IMR-90 (cell line): ENCODE data around the gene MID1. TPM values are rescaled to one million over a fixed set of nuclear protein-coding genes. Genes with fewer than 3 reads are reported as not detected.

Source experiments
- ATAC-seq: fragments of 200-7000 bp; cut with Tn5 transposase; 2 replicates; pipeline ENCODE4 v1.9.1; 2020; ENCODE audit warnings: low read depth, mild to moderate bottlenecking, moderate library complexity
- BruUV-seq: library from RNA; stranded (reverse); fragments of 400-500 nt; replicated peaks from 2 replicates; lab custom pipeline; 2021; lab: Mats Ljungman, UMichigan
- CTCF ChIA-PET: fragments of 300-600 bp; formaldehyde crosslinking; extraction: SDS; loops from one replicate; lab custom pipeline; 2021; ENCODE audit warnings: antibody characterized with exemption; lab: Yijun Ruan, JAX
- POLR2A ChIA-PET: fragments of 300-600 bp; sonication (Branson Sonifier 250); formaldehyde crosslinking; loops from one replicate; lab custom pipeline; 2022; ENCODE audit warnings: antibody characterized with exemption; ENCODE audit not compliant: unreplicated experiment; lab: Charles Lee
- DNase-seq: peaks from one replicate; pipeline ENCODE4 v3.0.0; 2013
- H2AFZ ChIP-seq: replicated peaks from 2 replicates; pipeline ENCODE3; 2013; ENCODE audit warnings: low read length, mild to moderate bottlenecking; ENCODE audit not compliant: poor library complexity
- H2AK5ac ChIP-seq: 2 replicates; pipeline ENCODE4 v1.6.1; 2013; ENCODE audit warnings: low read depth, low read length, inconsistent platforms
- H2AK9ac ChIP-seq: replicated peaks from 2 replicates; pipeline ENCODE3; 2013; ENCODE audit warnings: mild to moderate bottlenecking, low read depth, low read length, moderate library complexity; ENCODE audit not compliant: poor library complexity
- H2BK120ac ChIP-seq: 2 replicates; pipeline ENCODE4 v1.6.1; 2013; ENCODE audit warnings: low read depth, low read length, inconsistent platforms
- H2BK15ac ChIP-seq: 3 replicates; pipeline ENCODE4 v1.6.1; 2013; ENCODE audit warnings: low read depth, low read length, inconsistent platforms
- H2BK20ac ChIP-seq: 2 replicates; pipeline ENCODE4 v1.6.1; 2013; ENCODE audit warnings: low read depth, mild to moderate bottlenecking, inconsistent platforms, low read length, moderate library complexity
- H2BK5ac ChIP-seq: 2 replicates; pipeline ENCODE4 v1.6.1; 2013; ENCODE audit warnings: mild to moderate bottlenecking, low read depth, low read length, inconsistent platforms; ENCODE audit not compliant: poor library complexity, severe bottlenecking
- H3K14ac ChIP-seq: replicated peaks from 2 replicates; pipeline ENCODE4 v1.6.1; 2013; ENCODE audit warnings: low read depth, low read length, inconsistent platforms
- H3K18ac ChIP-seq: 2 replicates; pipeline ENCODE4 v1.6.1; 2013; ENCODE audit warnings: low read depth, low read length, control low read depth
- H3K23ac ChIP-seq: 2 replicates; pipeline ENCODE4 v1.6.1; 2013; ENCODE audit warnings: low read depth, low read length, inconsistent platforms
- H3K27ac ChIP-seq: 2 replicates; pipeline ENCODE4 v1.5.1; 2013; ENCODE audit warnings: mild to moderate bottlenecking, control low read depth, low read length; ENCODE audit not compliant: insufficient read depth
- H3K27me3 ChIP-seq: 2 replicates; pipeline ENCODE4 v1.6.1; 2013; ENCODE audit warnings: low read length; ENCODE audit not compliant: control insufficient read depth, insufficient read depth
- H3K36me3 ChIP-seq: 2 replicates; pipeline ENCODE4 v1.6.1; 2013; ENCODE audit warnings: low read length, mixed read lengths; ENCODE audit not compliant: control insufficient read depth, insufficient read depth
- H3K4ac ChIP-seq: 2 replicates; pipeline ENCODE4 v1.6.1; 2013; ENCODE audit warnings: low read depth, low read length, inconsistent platforms
- H3K4me1 ChIP-seq: 2 replicates; pipeline ENCODE4 v1.6.1; 2013; ENCODE audit warnings: low read length, mixed read lengths; ENCODE audit not compliant: control insufficient read depth, insufficient read depth
- H3K4me2 ChIP-seq: 2 replicates; pipeline ENCODE4 v1.6.1; 2013; ENCODE audit warnings: low read depth, mild to moderate bottlenecking, control low read depth, low read length, moderate library complexity
- H3K4me3 ChIP-seq: 2 replicates; pipeline ENCODE4 v1.5.1; 2013; ENCODE audit warnings: low read depth, mild to moderate bottlenecking, control low read depth, low read length, moderate library complexity; ENCODE audit not compliant: insufficient read depth
- H3K56ac ChIP-seq: 2 replicates; pipeline ENCODE4 v1.6.1; 2013; ENCODE audit warnings: low read length, inconsistent platforms; ENCODE audit not compliant: insufficient read depth; ENCODE audit errors: extremely low read depth
- H3K79me1 ChIP-seq, 2 experiments: 2 replicates each; pipeline ENCODE4 v1.6.1; 2013; ENCODE audit warnings: low read length in 2 of 2, inconsistent platforms in 1 of 2, low read depth in 1 of 2
- H3K9ac ChIP-seq: 2 replicates; pipeline ENCODE4 v1.6.1; 2013; ENCODE audit warnings: low read depth, low read length, control low read depth
- H3K9me1 ChIP-seq: 2 replicates; pipeline ENCODE4 v1.6.1; 2013; ENCODE audit warnings: low read length, inconsistent platforms; ENCODE audit not compliant: insufficient read depth
- H3K9me3 ChIP-seq: 2 replicates; pipeline ENCODE4 v1.6.1; 2013; ENCODE audit warnings: low read length; ENCODE audit not compliant: control insufficient read depth, insufficient read depth
- H4K20me1 ChIP-seq: 2 replicates; pipeline ENCODE4 v1.6.1; 2013; ENCODE audit warnings: low read length, inconsistent platforms; ENCODE audit not compliant: insufficient read depth
- H4K5ac ChIP-seq: 2 replicates; pipeline ENCODE4 v1.6.1; 2013; ENCODE audit warnings: mild to moderate bottlenecking, low read depth, low read length, control low read depth
- H4K8ac ChIP-seq, 2 experiments: 2 replicates each; pipeline ENCODE4 v1.6.1; 2013; ENCODE audit warnings: low read depth in 2 of 2, low read length in 2 of 2, control low read depth in 1 of 2, inconsistent platforms in 1 of 2
- H4K91ac ChIP-seq: 2 replicates; pipeline ENCODE4 v1.6.1; 2013; ENCODE audit warnings: low read depth, low read length, inconsistent platforms; ENCODE audit not compliant: insufficient read depth
- CEBPB ChIP-seq: IDR thresholded peaks from 2 replicates; pipeline ENCODE4 v1.6.1; 2012; ENCODE audit warnings: low read depth, low read length, improper control_type of control experiment
- FOS ChIP-seq: fragments of 150-350 bp; IDR thresholded peaks from 2 replicates; pipeline ENCODE4 v1.6.1; 2016; ENCODE audit warnings: low read depth, low read length
- RCOR1 ChIP-seq: IDR thresholded peaks from 2 replicates; pipeline ENCODE4 v1.6.1; 2012; ENCODE audit warnings: mild to moderate bottlenecking, low read length, improper control_type of control experiment; ENCODE audit not compliant: insufficient replicate concordance
- WGBS, 2 experiments: methylation state at CpG; one replicate each; pipeline versions ENCODE4 v1.1.5 to v1.1.7; 2013; ENCODE audit warnings: missing lambda C conversion rate in 2 of 2; ENCODE audit not compliant: insufficient read length in 1 of 2; ENCODE audit errors: extremely low coverage in 2 of 2; 5-methylcytosine and 5-hydroxymethylcytosine counted together
- dilution Hi-C: fragments of 300-500 bp; cut with HindIII; formaldehyde crosslinking; loops from one replicate; pipeline ENCODE4 v1.14.3; 2018; ENCODE audit warnings: low sequenced_read_pairs; ENCODE audit not compliant: unreplicated experiment
- in situ Hi-C: fragments of 300-500 bp; cut with MboI; formaldehyde crosslinking; loops from 3 replicates; pipeline ENCODE4 v1.14.3; 2019; ENCODE audit warnings: low sequenced_read_pairs, inconsistent platforms, mixed read lengths
- intact Hi-C: fragments of 100-400 bp; cut with micrococcal nuclease; formaldehyde crosslinking; loops from 2 replicates; pipeline ENCODE4 v1.10.0; 2022
- polyA plus RNA-seq, 3 experiments: library from polyadenylated mRNA; depleted of rRNA; stranded (reverse); fragments of >200 nt; gene quantifications; 2 replicates each; pipeline ENCODE4 v1.2.3, GENCODE V29; 2012; ENCODE audit warnings: low replicate concordance in 1 of 3
- total RNA-seq: library from RNA; depleted of rRNA; stranded (reverse); fragments of >200 nt; gene quantifications from 2 replicates; pipeline ENCODE4 v1.2.3, GENCODE V29; 2012

Gene MID1
- total and polyA plus RNA-seq, 2 of the 4 experiments (the other 2 are of a cell fraction) = 37.2 to 106 TPM

DNA sequence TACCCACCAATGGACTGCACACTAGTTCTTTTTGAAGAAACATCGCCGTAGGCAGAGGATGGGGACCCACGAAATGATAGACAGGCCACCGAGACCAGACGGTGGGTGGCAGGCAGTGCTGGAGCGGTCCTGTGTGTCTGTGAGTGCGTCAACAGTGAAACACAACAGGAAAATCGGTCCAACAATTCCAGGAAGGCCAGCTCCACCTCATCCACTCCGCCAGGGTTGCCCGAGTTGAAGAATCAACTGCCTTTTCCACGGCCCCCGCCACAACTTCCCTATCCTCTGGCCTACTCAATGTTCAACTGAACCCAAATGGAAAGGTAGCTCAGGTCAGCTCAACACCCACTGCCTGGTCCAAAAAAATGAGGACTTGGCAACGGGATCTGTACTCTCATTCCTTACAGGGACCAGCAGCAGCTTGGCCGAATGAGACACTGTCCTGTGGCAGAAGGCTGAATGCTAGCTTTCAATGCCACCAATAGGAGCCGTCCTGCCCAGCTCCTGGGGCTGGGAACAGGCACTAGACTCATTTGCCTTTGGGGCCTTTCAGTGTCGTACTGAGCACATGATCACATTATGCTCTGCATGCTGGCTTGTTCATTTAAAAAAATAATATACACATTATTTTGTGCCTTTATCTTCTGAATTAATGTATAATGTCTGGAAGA is 43.5 kb downstream of the MID1 start:
- H3K56ac ChIP-seq = no peak overlapping the region
- H2AK9ac ChIP-seq = no peak overlapping the region
- H2BK20ac ChIP-seq = peak overlapping the region; percentile 46; the same call in 1 of the 2 replicates
- 62% methylated on average over 3 of the region's 16 CpGs; no CpG with 5 or more reads in 1 of the 2 experiments for WGBS, 2 experiments
- TF ChIP-seq CEBPB (no peak), RCOR1 (no peak), FOS (no peak)
- no TSS peak for BruUV-seq
- H2BK15ac ChIP-seq = no peak overlapping the region
- H2BK5ac ChIP-seq = peak overlapping the region; percentile 45
- ChIA-PET POLR2A (no interaction called here), CTCF (no interaction called here)
- peak overlapping the region; percentile 31; the same call in 1 of the 2 replicates for H2BK120ac ChIP-seq
- dilution Hi-C loops = no loop called here
- H4K20me1 ChIP-seq = no peaks in the 10 kb centered on the region
- no peak overlapping the region for H3K4me2 ChIP-seq
- no peak overlapping the region for H2AFZ ChIP-seq
- no peaks in the 10 kb centered on the region; the same call in 1 of the 2 replicates for H3K9me1 ChIP-seq
- peaks cover 10% of the 10 kb centered on the region for H3K9me3 ChIP-seq
- H3K27me3 ChIP-seq = no peaks in the 10 kb centered on the region
- intact Hi-C loops = no loop called here
- peak overlapping the region; percentile 67 for H3K4ac ChIP-seq
- no peak overlapping the region for H3K4me3 ChIP-seq
- H3K18ac ChIP-seq = peak overlapping the region; percentile 33
- H3K4me1 ChIP-seq = peaks cover 5% of the 10 kb centered on the region
- ATAC-seq (no peak), DNase-seq (no peak)
- 0 out of 2 replicates have a peak, but pooled peaks cover 1% of the 10 kb centered on the region for H3K36me3 ChIP-seq
- peak overlapping the region; percentile 82 for H2AK5ac ChIP-seq
- H3K27ac ChIP-seq = peak overlapping the region; percentile 25; the same call in 1 of the 2 replicates
- no peak overlapping the region for H3K23ac ChIP-seq
- peak overlapping the region in 1 of 2 experiments; percentile 44; a peak in 2 of 4 replicates for H4K8ac ChIP-seq
- no peak overlapping the region for H3K9ac ChIP-seq
- peak overlapping the region; percentile 51 for H4K5ac ChIP-seq
- H3K79me1 ChIP-seq = peaks cover 21 to 38% of the 10 kb centered on the region in 2 experiments
- peak overlapping the region; percentile 70; the same call in 1 of the 2 replicates for H4K91ac ChIP-seq
- in situ Hi-C loops = no loop called here
- 0 out of 2 replicates have a peak overlapping the region, but pooled peaks have one; percentile 46 for H3K14ac ChIP-seq
